OCI-LY1 (cell line): ENCODE data around the gene FPR2.

Experiments used
- H2AFZ ChIP-seq: fragments of 200-600 bp; sonication (generic), shearing (Covaris generic); 2 replicates; pipeline ENCODE4 v1.6.0; 2014; ENCODE audit warnings: antibody characterized with exemption, mild to moderate bottlenecking, low read length
- H3F3A ChIP-seq: fragments of 200-600 bp; sonication (generic), shearing (Covaris generic); 2 replicates; pipeline ENCODE4 v1.6.0; 2014; ENCODE audit warnings: mild to moderate bottlenecking, antibody characterized with exemption, low read length, moderate library complexity; ENCODE audit not compliant: insufficient read depth
- H3K27ac ChIP-seq: fragments of 200-600 bp; sonication (generic); 2 replicates; pipeline ENCODE4 v1.5.1; 2014; ENCODE audit warnings: low read length, mixed run types, mild to moderate bottlenecking, low read depth; ENCODE audit not compliant: poor library complexity, severe bottlenecking
- H3K27me3 ChIP-seq: fragments of 200-600 bp; sonication (generic); 2 replicates; pipeline ENCODE4 v1.6.0; 2014; ENCODE audit warnings: antibody characterized with exemption, mild to moderate bottlenecking, low read length, moderate library complexity; ENCODE audit not compliant: insufficient read depth
- H3K36me3 ChIP-seq: fragments of 200-600 bp; sonication (generic); 2 replicates; pipeline ENCODE4 v1.6.1; 2014; ENCODE audit warnings: mild to moderate bottlenecking, antibody characterized with exemption, low read length, moderate library complexity, mixed read lengths; ENCODE audit not compliant: insufficient read depth
- H3K4me1 ChIP-seq: fragments of 200-600 bp; sonication (generic); 2 replicates; pipeline ENCODE4 v1.5.1; 2014; ENCODE audit warnings: mild to moderate bottlenecking, low read length, moderate library complexity; ENCODE audit not compliant: insufficient read depth, severe bottlenecking
- H3K4me2 ChIP-seq: fragments of 200-600 bp; sonication (generic), shearing (Covaris generic); 2 replicates; pipeline ENCODE4 v1.6.1; 2014; ENCODE audit warnings: low read length
- H3K4me3 ChIP-seq: fragments of 200-600 bp; sonication (generic); 2 replicates; pipeline ENCODE4 v1.5.1; 2014; ENCODE audit warnings: low read length, low read depth, mild to moderate bottlenecking, mixed read lengths; ENCODE audit not compliant: poor library complexity, severe bottlenecking
- H3K79me2 ChIP-seq: fragments of 200-600 bp; shearing (Covaris generic); 2 replicates; pipeline ENCODE4 v1.6.1; 2016; ENCODE audit warnings: mixed run types, low read length, mixed read lengths; ENCODE audit not compliant: insufficient read depth
- H3K9ac ChIP-seq: fragments of 200-600 bp; sonication (generic), shearing (Covaris generic); 2 replicates; pipeline ENCODE4 v1.6.1; 2014; ENCODE audit warnings: mild to moderate bottlenecking, low read length, mixed read lengths
- H3K9me2 ChIP-seq: fragments of 200-600 bp; sonication (generic), shearing (Covaris generic); 2 replicates; pipeline ENCODE4 v1.6.1; 2014; ENCODE audit warnings: low read depth, mild to moderate bottlenecking, low read length, mixed read lengths
- H3K9me3 ChIP-seq: fragments of 200-600 bp; shearing (Covaris generic); 2 replicates; pipeline ENCODE4 v1.6.1; 2014; ENCODE audit warnings: low read length, mixed read lengths
- H4K20me1 ChIP-seq: fragments of 200-600 bp; sonication (generic), shearing (Covaris generic); 2 replicates; pipeline ENCODE4 v1.6.0; 2016; ENCODE audit warnings: mild to moderate bottlenecking, low read length; ENCODE audit not compliant: insufficient read depth
- CTCF ChIP-seq: fragments of 200-600 bp; sonication (generic), shearing (Covaris generic); IDR thresholded peaks from 2 replicates; pipeline ENCODE4 v1.5.1; 2017; ENCODE audit warnings: mild to moderate bottlenecking, antibody characterized with exemption, low read length, moderate library complexity, mixed read lengths
- EZH2 ChIP-seq: fragments of 200-600 bp; sonication (generic), shearing (Covaris generic); IDR thresholded peaks from 2 replicates; pipeline ENCODE4 v1.8.0; 2017; ENCODE audit warnings: borderline replicate concordance, mixed run types, mild to moderate bottlenecking, antibody characterized with exemption, low read length, moderate library complexity, mixed read lengths

The FPR2 gene

DNA sequence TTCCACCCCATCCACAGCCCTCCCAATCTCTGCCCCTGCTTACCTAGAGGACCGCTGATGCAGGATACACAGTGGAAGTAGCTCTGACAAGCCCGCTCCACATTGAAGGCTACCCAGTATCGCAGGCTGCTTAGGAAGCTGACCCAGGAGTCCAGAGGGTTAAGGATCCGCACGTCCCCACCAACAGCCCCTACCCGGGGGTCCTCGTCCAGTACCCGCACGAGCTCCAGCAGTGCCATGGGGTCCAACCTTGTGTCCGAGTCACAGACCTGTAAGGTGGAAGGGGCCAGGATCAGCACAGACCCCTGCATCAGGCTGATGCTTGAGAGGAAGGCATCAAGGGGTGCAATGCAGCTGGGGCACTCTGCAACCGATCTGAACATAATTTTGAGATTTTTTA is 44.1 kb upstream of the FPR2 start:
- no peaks in the 10 kb centered on the region for H3K79me2 ChIP-seq
- H3K9me3 ChIP-seq = no peaks in the 10 kb centered on the region
- TF ChIP-seq CTCF (no peak), EZH2 (no peak)
- no peaks in the 10 kb centered on the region for H3K4me1 ChIP-seq
- H3K27me3 ChIP-seq = no peaks in the 10 kb centered on the region
- no peak overlapping the region for H3K27ac ChIP-seq
- H3K4me3 ChIP-seq = no peak overlapping the region
- no peak overlapping the region for H3K4me2 ChIP-seq
- H3F3A ChIP-seq = no peaks in the 10 kb centered on the region
- no peaks in the 10 kb centered on the region for H4K20me1 ChIP-seq
- H2AFZ ChIP-seq = no peak overlapping the region
- H3K36me3 ChIP-seq = no peaks in the 10 kb centered on the region
- H3K9ac ChIP-seq = no peak overlapping the region
- H3K9me2 ChIP-seq = no peaks in the 10 kb centered on the region

GRCh38 chr19:51719251-51719988 is 41.6 kb upstream of the FPR2 start:
- Histone ChIP-seq H3K27ac (no peak overlapping the region), H4K20me1 (no peaks in the 10 kb centered on the region), H3K27me3 (no peaks in the 10 kb centered on the region), H3K9ac (no peak overlapping the region), H2AFZ (no peak overlapping the region), H3K4me3 (no peak overlapping the region), H3K79me2 (no peaks in the 10 kb centered on the region), H3K36me3 (no peaks in the 10 kb centered on the region), H3K9me2 (no peaks in the 10 kb centered on the region), H3K9me3 (no peaks in the 10 kb centered on the region), H3K4me2 (no peak overlapping the region), H3K4me1 (no peaks in the 10 kb centered on the region), H3F3A (no peaks in the 10 kb centered on the region)
- no peak for TF ChIP-seq CTCF

GRCh38 chr19:51721905-51722304 is 39.1 kb upstream of the FPR2 start:
- no peaks in the 10 kb centered on the region for H3K27me3 ChIP-seq

More at GRCh38 chr19:51721905-51722304, 39.1 kb upstream of the FPR2 start:
- H3K4me3 ChIP-seq = no peak overlapping the region
- no peaks in the 10 kb centered on the region for H3F3A ChIP-seq
- H3K9me3 ChIP-seq = no peaks in the 10 kb centered on the region
- H3K79me2 ChIP-seq = no peaks in the 10 kb centered on the region
- no peaks in the 10 kb centered on the region for H3K9me2 ChIP-seq
- no peak overlapping the region for H2AFZ ChIP-seq
- no peak overlapping the region for H3K9ac ChIP-seq
- H3K4me1 ChIP-seq = no peaks in the 10 kb centered on the region
- no peaks in the 10 kb centered on the region for H4K20me1 ChIP-seq
- no peaks in the 10 kb centered on the region for H3K36me3 ChIP-seq
- TF ChIP-seq EZH2 = no peak
- no peak for TF ChIP-seq CTCF
- no peak overlapping the region for H3K27ac ChIP-seq
- no peak overlapping the region for H3K4me2 ChIP-seq
